Stimulated activated CD8-positive, alpha-beta memory T cell treated with anti-CD3 and anti-CD28 coated beads, Interleukin-7, amount 100 ng/mL, for 48 hours (primary cell): ENCODE data around the gene WNK2.

ENCODE experiments used
- DNase-seq, 2 donors: peaks; one replicate each; pipeline ENCODE4 v3.0.0-alpha.2; 2020; ENCODE audit warnings: low read depth in 1 of 2; ENCODE audit errors: extremely low read depth in 1 of 2

The WNK2 gene

GRCh38 chr9:93212409-93212808, 28.5 kb downstream of the WNK2 start:
- no peak for DNase-seq

- DNase-seq = no peak
Measured at GRCh38 chr9:93216073-93216365, 32.1 kb downstream of the WNK2 start.

GRCh38 chr9:93217706-93218105, 33.8 kb downstream of the WNK2 start:
- DNase-seq = no peak

GRCh38 chr9:93218161-93218560, 34.2 kb downstream of the WNK2 start:
- DNase-seq = no peak

GRCh38 chr9:93218671-93219420, 34.9 kb downstream of the WNK2 start:
- no peak for DNase-seq

GRCh38 chr9:93219692-93220091, 35.8 kb downstream of the WNK2 start:
- no peak for DNase-seq

- DNase-seq = no peak
Measured at GRCh38 chr9:93220627-93221026, 36.7 kb downstream of the WNK2 start.

- no peak for DNase-seq
Measured at GRCh38 chr9:93221044-93221443, 37.1 kb downstream of the WNK2 start.

- DNase-seq = no peak
Measured at GRCh38 chr9:93222890-93223259, 38.9 kb downstream of the WNK2 start.

GRCh38 chr9:93223260-93224180, 39.6 kb downstream of the WNK2 start:
- no peak for DNase-seq

- no peak for DNase-seq
Measured at GRCh38 chr9:93224591-93224990, 40.7 kb downstream of the WNK2 start.

- DNase-seq = no peak
Measured at GRCh38 chr9:93225417-93225816, 41.5 kb downstream of the WNK2 start.

- no peak for DNase-seq
Measured at GRCh38 chr9:93225892-93226291, 42.0 kb downstream of the WNK2 start.

- no peak for DNase-seq
Measured at GRCh38 chr9:93226819-93227218, 42.9 kb downstream of the WNK2 start.

GRCh38 chr9:93228030-93228429, 44.1 kb downstream of the WNK2 start:
- no peak for DNase-seq

GRCh38 chr9:93228453-93228852, 44.5 kb downstream of the WNK2 start:
- no peak for DNase-seq

GRCh38 chr9:93229636-93230035, 45.7 kb downstream of the WNK2 start:
- no peak for DNase-seq

- DNase-seq = no peak
Measured at GRCh38 chr9:93230185-93230584, 46.2 kb downstream of the WNK2 start.

- no peak for DNase-seq
Measured at GRCh38 chr9:93230601-93231000, 46.7 kb downstream of the WNK2 start.

- DNase-seq = no peak
Measured at GRCh38 chr9:93231121-93231694, 47.3 kb downstream of the WNK2 start.

GRCh38 chr9:93231716-93232115, 47.8 kb downstream of the WNK2 start:
- no peak for DNase-seq

- no peak for DNase-seq
Measured at GRCh38 chr9:93232388-93232960, 48.5 kb downstream of the WNK2 start.
